Epithelial cell of esophagus (primary cell): Measurements from ENCODE around the gene IGF1R.

Source experiments
- DNase-seq: peaks from one replicate; pipeline ENCODE4 v3.0.0; 2010; ENCODE audit warnings: low read depth
- H3K4me3 ChIP-seq: 2 replicates; pipeline ENCODE4 v1.5.1; 2011; ENCODE audit warnings: mild to moderate bottlenecking, low read length, control low read depth
- TF ChIP-seq, protein P1 (sequence below): IDR thresholded peaks from 2 replicates; pipeline ENCODE4 v1.5.1; 2011; ENCODE audit warnings: low read depth, mild to moderate bottlenecking, low read length, control low read depth, inconsistent platforms; ENCODE audit not compliant: insufficient read depth; ENCODE audit errors: missing control alignments

Gene IGF1R

DNA sequence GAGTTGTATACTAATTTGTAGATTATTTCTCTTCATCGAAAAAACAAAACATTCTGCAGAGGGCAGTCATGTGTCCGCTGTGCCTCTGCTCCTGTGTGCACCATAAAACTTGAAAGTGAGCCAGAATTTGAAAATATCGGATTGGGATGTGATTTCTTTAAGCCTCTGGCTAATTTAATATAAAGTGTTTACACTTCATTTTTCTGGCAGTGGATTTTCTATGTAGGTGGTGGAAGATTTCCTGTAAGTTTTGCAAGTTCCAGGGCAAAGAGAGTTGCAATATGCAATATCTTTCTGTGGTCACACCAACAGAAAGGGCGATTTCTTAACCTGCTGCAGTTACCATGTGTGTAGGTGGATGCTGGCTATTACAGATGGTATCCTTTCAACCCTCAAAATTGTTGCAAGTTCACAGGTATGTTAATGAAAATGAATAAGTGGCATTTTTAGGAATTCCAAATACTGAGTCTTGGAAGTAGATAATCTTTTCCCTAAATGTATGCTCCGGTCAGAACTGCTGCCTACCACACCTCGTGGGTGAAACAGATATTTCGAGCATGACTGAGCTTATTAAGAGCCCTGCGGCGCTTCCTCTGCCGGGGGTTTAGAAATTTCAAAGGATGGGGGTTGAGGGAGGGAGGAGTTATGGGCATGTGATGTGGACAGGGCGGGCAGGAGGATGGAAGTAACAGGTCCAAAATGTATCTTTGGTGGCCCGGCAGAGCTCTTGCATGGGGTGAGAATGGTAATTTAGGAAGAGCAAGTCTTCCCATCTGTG is 225.3 kb downstream of the IGF1R start:
- peak overlapping the region; percentile 4 for H3K4me3 ChIP-seq

DNA sequence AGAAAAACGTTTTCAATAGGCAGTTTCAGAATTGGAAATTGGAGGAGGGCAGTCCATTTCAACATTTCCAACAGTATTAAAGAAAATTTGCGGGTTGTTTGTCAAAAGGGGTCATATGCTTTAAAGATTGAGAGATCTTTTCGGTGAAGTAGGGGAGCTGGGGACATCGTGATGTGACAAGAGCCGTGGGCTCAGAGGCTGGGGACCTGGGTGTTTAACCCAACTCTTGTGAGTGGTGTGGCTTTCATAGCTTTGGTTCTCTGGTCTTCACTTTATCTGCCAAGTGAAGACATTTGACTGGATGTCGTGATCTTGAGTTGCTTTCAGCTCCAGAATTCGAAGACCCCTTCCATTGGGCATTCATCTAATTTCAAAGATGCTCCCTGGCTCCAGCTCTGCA is 226.0 kb downstream of the IGF1R start:
- DNase-seq: no peak
- H3K4me3 ChIP-seq: no peak overlapping the region
- TF ChIP-seq, protein P1, sequence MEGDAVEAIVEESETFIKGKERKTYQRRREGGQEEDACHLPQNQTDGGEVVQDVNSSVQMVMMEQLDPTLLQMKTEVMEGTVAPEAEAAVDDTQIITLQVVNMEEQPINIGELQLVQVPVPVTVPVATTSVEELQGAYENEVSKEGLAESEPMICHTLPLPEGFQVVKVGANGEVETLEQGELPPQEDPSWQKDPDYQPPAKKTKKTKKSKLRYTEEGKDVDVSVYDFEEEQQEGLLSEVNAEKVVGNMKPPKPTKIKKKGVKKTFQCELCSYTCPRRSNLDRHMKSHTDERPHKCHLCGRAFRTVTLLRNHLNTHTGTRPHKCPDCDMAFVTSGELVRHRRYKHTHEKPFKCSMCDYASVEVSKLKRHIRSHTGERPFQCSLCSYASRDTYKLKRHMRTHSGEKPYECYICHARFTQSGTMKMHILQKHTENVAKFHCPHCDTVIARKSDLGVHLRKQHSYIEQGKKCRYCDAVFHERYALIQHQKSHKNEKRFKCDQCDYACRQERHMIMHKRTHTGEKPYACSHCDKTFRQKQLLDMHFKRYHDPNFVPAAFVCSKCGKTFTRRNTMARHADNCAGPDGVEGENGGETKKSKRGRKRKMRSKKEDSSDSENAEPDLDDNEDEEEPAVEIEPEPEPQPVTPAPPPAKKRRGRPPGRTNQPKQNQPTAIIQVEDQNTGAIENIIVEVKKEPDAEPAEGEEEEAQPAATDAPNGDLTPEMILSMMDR: no peak

More for the DNA sequence above, 225.3 kb downstream of the IGF1R start:
- TF ChIP-seq, protein P1: no peak
- DNase-seq: peak; percentile 90

DNA sequence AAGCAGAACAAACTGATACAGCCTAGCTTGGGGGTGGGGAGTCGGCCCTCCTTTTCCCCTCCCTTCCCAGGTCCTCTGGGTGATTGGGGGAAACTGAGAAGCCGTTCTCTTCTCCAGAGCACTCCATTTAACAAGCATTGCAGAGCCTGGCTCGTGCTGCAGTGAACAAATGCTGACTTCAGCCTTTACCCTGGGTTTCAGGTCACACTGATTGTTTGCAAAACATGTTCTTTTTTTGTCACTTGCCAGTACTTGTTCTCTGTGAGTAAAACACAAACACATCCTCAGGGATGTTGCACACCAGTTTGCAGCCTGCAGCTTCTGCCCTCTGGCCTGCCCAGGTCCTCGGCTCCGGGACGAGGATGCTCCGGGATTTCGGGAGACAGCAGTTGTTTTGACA is 226.4 kb downstream of the IGF1R start:
- peak; percentile 80 for DNase-seq
- TF ChIP-seq, protein P1: no peak
- no peak overlapping the region for H3K4me3 ChIP-seq

DNA sequence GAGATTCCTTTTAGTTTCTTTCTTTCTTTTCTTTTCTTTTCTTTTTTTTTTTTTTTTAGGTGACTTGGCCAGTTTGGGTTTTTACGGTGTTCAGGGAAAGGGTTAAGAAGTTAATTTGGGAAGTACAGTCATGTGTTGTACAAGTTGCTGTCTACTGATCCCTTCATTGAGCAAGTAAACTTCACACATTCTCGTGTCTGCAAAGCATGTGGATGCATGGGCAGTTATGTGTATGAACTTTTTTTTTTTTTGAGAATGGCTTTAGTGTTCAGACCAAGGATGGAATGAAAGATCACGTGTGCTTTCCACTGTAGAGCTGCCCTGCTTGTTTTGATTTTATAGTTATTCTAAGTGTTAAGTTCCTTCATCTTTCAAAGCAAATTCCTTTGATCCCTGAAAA is 227.0 kb downstream of the IGF1R start:
- DNase-seq: no peak
- no peak overlapping the region for H3K4me3 ChIP-seq
- TF ChIP-seq, protein P1: no peak

DNA sequence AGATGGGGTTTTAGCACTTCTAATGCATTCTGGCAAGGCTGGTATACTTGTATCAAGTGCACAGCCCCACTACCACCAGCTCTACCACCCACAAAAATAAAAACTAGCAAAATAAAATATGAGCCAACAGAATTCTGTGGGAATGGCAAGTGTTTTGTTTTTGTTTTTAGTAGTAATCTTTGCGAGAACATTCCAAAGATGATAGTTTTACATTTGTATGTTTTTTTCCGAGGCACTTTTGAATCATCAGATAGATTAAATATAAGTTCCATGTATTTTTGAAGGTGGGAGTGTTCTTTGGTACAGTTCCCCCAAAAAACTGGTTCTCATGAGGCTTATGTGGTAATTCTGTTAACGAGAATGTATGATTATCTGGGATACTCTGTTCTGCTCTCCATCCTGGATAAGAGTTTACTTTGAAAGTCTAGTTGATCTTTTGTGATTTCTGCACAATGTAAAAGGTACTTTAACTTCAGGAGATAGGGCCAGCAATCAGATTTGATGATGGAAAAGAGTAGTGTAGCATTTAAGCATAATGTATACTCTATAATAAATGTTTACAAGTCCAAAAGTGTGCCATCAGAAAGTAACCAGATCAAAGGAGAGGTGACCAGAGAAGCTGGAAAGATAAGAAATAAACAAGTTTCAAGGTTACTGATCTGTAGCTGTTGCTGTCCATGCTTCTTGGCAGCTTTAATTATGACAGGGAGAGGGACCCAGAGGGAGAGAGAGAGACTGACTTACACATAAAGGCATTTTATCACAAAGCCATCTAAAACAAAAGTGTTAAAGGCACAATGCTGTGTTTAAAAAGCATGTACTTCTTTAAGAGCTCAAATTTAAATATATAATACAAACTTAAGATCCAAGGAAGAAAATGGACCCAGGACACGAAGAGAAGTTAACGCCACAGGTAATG is 228.4 kb downstream of the IGF1R start:
- TF ChIP-seq, protein P1: no peak
- H3K4me3 ChIP-seq: no peak overlapping the region
- DNase-seq: no peak

DNA sequence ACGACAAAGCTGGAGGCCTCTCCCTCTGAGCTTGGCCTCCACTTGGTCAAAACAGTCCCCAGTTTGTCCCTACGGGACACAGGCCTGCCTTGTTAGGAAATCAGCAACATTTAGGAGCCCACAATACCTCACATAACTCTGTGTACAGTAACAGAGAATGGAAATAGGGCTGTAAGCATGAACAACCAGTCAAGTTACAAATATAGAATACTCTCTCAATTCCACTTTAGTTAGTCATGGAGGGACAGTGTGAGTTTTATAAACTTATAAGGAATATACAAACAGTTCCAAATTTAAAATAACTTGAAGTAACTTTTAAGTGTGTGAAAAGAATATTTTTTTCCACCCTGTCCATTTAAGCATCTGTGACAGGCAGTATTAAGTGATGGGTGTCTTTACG is 229.8 kb downstream of the IGF1R start:
- no peak overlapping the region for H3K4me3 ChIP-seq
- DNase-seq: no peak
- TF ChIP-seq, protein P1: no peak
